ENCODE results near the gene KIF5C. TPM values are rescaled to one million over a fixed set of nuclear protein-coding genes. Genes with fewer than 3 reads are reported as not detected.

Gene KIF5C
- total and polyA plus RNA-seq, 2 experiments from 2014 or later, result 45.0 to 49.1 TPM

DNA sequence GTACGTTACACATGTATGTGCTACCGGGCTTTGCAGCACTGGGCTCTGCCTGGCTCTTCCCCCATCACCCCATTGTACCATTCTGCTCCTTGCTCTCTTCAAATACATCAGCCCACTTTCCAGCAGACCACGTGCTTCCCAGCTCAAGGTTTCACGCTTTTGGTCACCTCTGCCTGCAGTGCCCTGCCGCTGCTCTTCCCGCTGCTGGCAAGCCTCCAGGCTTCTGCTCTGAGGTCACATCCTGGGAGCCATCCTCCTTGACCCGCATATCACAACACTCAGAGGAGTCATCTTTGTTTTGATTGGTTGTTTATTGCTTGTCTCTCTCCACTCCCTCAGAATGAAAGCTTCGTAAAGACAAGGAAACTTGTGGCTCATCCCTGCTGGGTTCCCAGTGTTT lies 34.1 kb downstream of the KIF5C start (continued):
- TF ChIP-seq, protein P1, sequence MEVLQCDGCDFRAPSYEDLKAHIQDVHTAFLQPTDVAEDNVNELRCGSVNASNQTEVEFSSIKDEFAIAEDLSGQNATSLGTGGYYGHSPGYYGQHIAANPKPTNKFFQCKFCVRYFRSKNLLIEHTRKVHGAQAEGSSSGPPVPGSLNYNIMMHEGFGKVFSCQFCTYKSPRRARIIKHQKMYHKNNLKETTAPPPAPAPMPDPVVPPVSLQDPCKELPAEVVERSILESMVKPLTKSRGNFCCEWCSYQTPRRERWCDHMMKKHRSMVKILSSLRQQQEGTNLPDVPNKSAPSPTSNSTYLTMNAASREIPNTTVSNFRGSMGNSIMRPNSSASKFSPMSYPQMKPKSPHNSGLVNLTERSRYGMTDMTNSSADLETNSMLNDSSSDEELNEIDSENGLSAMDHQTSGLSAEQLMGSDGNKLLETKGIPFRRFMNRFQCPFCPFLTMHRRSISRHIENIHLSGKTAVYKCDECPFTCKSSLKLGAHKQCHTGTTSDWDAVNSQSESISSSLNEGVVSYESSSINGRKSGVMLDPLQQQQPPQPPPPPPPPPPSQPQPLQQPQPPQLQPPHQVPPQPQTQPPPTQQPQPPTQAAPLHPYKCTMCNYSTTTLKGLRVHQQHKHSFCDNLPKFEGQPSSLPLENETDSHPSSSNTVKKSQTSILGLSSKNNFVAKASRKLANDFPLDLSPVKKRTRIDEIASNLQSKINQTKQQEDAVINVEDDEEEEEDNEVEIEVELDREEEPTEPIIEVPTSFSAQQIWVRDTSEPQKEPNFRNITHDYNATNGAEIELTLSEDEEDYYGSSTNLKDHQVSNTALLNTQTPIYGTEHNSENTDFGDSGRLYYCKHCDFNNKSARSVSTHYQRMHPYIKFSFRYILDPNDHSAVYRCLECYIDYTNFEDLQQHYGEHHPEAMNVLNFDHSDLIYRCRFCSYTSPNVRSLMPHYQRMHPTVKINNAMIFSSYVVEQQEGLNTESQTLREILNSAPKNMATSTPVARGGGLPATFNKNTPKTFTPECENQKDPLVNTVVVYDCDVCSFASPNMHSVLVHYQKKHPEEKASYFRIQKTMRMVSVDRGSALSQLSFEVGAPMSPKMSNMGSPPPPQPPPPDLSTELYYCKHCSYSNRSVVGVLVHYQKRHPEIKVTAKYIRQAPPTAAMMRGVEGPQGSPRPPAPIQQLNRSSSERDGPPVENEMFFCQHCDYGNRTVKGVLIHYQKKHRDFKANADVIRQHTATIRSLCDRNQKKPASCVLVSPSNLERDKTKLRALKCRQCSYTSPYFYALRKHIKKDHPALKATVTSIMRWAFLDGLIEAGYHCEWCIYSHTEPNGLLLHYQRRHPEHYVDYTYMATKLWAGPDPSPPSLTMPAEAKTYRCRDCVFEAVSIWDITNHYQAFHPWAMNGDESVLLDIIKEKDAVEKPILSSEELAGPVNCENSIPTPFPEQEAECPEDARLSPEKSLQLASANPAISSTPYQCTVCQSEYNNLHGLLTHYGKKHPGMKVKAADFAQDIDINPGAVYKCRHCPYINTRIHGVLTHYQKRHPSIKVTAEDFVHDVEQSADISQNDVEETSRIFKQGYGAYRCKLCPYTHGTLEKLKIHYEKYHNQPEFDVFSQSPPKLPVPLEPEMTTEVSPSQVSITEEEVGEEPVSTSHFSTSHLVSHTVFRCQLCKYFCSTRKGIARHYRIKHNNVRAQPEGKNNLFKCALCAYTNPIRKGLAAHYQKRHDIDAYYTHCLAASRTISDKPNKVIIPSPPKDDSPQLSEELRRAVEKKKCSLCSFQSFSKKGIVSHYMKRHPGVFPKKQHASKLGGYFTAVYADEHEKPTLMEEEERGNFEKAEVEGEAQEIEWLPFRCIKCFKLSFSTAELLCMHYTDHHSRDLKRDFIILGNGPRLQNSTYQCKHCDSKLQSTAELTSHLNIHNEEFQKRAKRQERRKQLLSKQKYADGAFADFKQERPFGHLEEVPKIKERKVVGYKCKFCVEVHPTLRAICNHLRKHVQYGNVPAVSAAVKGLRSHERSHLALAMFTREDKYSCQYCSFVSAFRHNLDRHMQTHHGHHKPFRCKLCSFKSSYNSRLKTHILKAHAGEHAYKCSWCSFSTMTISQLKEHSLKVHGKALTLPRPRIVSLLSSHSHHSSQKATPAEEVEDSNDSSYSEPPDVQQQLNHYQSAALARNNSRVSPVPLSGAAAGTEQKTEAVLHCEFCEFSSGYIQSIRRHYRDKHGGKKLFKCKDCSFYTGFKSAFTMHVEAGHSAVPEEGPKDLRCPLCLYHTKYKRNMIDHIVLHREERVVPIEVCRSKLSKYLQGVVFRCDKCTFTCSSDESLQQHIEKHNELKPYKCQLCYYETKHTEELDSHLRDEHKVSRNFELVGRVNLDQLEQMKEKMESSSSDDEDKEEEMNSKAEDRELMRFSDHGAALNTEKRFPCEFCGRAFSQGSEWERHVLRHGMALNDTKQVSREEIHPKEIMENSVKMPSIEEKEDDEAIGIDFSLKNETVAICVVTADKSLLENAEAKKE (CRISPR knock-in tag; IDR thresholded peaks at IDR 0.05), result no peak
- no peak for TF ChIP-seq EZH2 (IDR thresholded peaks at IDR 0.05; ENCODE audit: low read depth, unreplicated experiment)

DNA sequence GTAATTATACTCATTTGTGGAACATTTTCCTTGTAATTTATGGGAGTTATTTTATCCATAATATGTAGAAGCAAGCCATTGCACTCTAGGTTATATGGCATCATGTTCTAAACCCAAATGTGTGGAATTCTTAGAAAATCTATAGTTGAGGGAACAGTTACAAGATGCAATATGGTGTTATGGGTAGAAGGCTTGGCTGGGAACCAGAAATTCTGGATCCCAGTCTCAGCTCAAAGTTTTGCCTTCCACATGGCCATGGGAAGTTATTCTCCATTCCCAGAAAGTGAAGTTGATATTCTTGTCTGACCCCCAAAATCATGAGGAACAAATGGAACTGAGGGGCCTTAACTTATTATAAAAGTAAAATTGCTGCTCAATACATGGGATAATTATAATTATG lies 38.0 kb downstream of the KIF5C start:
- TF ChIP-seq, protein P1 (CRISPR knock-in tag; IDR thresholded peaks at IDR 0.05), result no peak
- TF ChIP-seq, protein P2, sequence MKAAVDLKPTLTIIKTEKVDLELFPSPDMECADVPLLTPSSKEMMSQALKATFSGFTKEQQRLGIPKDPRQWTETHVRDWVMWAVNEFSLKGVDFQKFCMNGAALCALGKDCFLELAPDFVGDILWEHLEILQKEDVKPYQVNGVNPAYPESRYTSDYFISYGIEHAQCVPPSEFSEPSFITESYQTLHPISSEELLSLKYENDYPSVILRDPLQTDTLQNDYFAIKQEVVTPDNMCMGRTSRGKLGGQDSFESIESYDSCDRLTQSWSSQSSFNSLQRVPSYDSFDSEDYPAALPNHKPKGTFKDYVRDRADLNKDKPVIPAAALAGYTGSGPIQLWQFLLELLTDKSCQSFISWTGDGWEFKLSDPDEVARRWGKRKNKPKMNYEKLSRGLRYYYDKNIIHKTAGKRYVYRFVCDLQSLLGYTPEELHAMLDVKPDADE (IDR thresholded peaks at IDR 0.05), result no peak
- TF ChIP-seq, protein P3, sequence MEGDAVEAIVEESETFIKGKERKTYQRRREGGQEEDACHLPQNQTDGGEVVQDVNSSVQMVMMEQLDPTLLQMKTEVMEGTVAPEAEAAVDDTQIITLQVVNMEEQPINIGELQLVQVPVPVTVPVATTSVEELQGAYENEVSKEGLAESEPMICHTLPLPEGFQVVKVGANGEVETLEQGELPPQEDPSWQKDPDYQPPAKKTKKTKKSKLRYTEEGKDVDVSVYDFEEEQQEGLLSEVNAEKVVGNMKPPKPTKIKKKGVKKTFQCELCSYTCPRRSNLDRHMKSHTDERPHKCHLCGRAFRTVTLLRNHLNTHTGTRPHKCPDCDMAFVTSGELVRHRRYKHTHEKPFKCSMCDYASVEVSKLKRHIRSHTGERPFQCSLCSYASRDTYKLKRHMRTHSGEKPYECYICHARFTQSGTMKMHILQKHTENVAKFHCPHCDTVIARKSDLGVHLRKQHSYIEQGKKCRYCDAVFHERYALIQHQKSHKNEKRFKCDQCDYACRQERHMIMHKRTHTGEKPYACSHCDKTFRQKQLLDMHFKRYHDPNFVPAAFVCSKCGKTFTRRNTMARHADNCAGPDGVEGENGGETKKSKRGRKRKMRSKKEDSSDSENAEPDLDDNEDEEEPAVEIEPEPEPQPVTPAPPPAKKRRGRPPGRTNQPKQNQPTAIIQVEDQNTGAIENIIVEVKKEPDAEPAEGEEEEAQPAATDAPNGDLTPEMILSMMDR (conservative IDR thresholded peaks at IDR 0.05; ENCODE audit: low read depth in 2 of 2), result no peak
- TF ChIP-seq JUNB (IDR thresholded peaks at IDR 0.05; ENCODE audit: unreplicated experiment), result no peak
- peaks cover 10% of the 10 kb centered on the region for H3K4me1 Mint-ChIP-seq
- peaks cover 2% of the 10 kb centered on the region; the same call in 1 of the 3 replicates for H3K36me3 Mint-ChIP-seq (ENCODE audit: low read depth)
- H3K9me2 ChIP-seq (ENCODE audit: insufficient read depth), result 0 out of 2 replicates have a peak, but pooled peaks cover 8% of the 10 kb centered on the region
- no peaks in the 10 kb centered on the region for H3K36me3 ChIP-seq (ENCODE audit: insufficient read depth)
- peaks cover 11% of the 10 kb centered on the region for H4K20me1 ChIP-seq (replicated peaks; ENCODE audit: insufficient read depth)
- H3K4me3 Mint-ChIP-seq, result no peak overlapping the region
- H3K27me3 Mint-ChIP-seq (ENCODE audit: insufficient read depth, low read depth, poor library complexity), result peaks cover 12% of the 10 kb centered on the region
- no peak overlapping the region for H3K27ac Mint-ChIP-seq
- H2AFZ ChIP-seq, result no peak overlapping the region
- H3K4me2 ChIP-seq, result no peak overlapping the region
- peaks cover 3% of the 10 kb centered on the region; the same call in 2 of the 3 replicates for H3K9me3 Mint-ChIP-seq
- no peaks in the 10 kb centered on the region for H3K4me1 ChIP-seq (ENCODE audit: insufficient read depth)
- no peak overlapping the region for H3K4me3 ChIP-seq
- no peaks in the 10 kb centered on the region for H3K27me3 ChIP-seq (ENCODE audit: insufficient read depth)
- peaks cover 67% of the 10 kb centered on the region for H3K79me2 ChIP-seq (replicated peaks; ENCODE audit: insufficient read depth)
- ATAC-seq (no peak), DNase-seq (ENCODE audit: low spot score) (no peak)
- H3F3A ChIP-seq (replicated peaks; ENCODE audit: low read depth), result no peaks in the 10 kb centered on the region
- H3K27ac ChIP-seq (ENCODE audit: low read depth), result no peak overlapping the region

Measured in GM23338 (cell line).